GM12864 (cell line): ENCODE measurements around the gene CTSC.

Source experiments
- DNase-seq: peaks from one replicate; pipeline ENCODE4 v3.0.0-alpha.2; 2011; ENCODE audit warnings: low read depth
- H3K4me3 ChIP-seq: 2 replicates; pipeline ENCODE4 v1.5.1; 2011; ENCODE audit warnings: mild to moderate bottlenecking, low read depth, low read length, control low read depth
- CTCF ChIP-seq: IDR thresholded peaks from 2 replicates; pipeline ENCODE4 v1.5.1; 2011; ENCODE audit warnings: low read depth, mild to moderate bottlenecking, moderate library complexity, low read length, control low read depth, inconsistent platforms; ENCODE audit errors: missing control alignments

CTSC gene

GRCh38 chr11:88320149-88320559 lies 17.4 kb downstream of the CTSC start:
- no peak for TF ChIP-seq CTCF
- DNase-seq: no peak
- no peak overlapping the region for H3K4me3 ChIP-seq

GRCh38 chr11:88318017-88318416 lies 19.5 kb downstream of the CTSC start:
- no peak overlapping the region for H3K4me3 ChIP-seq
- TF ChIP-seq CTCF: no peak
- no peak for DNase-seq

GRCh38 chr11:88317536-88317935 lies 20.0 kb downstream of the CTSC start:
- DNase-seq: no peak
- H3K4me3 ChIP-seq: no peak overlapping the region
- TF ChIP-seq CTCF: no peak

GRCh38 chr11:88315981-88316441 lies 21.5 kb downstream of the CTSC start:
- no peak for DNase-seq
- H3K4me3 ChIP-seq: no peak overlapping the region
- no peak for TF ChIP-seq CTCF

- DNase-seq: no peak
- TF ChIP-seq CTCF: no peak
- H3K4me3 ChIP-seq: no peak overlapping the region
These were observed 22.5 kb downstream of the CTSC start for GRCh38 chr11:88315015-88315414.

GRCh38 chr11:88313441-88313840 lies 24.1 kb downstream of the CTSC start:
- DNase-seq: no peak
- no peak for TF ChIP-seq CTCF
- H3K4me3 ChIP-seq: no peak overlapping the region

GRCh38 chr11:88312628-88313027 lies 24.9 kb downstream of the CTSC start:
- TF ChIP-seq CTCF: no peak
- DNase-seq: no peak
- no peak overlapping the region for H3K4me3 ChIP-seq
